H9 (cell line): Measurements from ENCODE around the gene RGS16. TPM values are rescaled to one million over a fixed set of nuclear protein-coding genes. Genes with fewer than 3 reads are reported as not detected.

Source experiments
- DNase-seq: peaks from one replicate; pipeline ENCODE4 v3.0.0-alpha.2; 2017
- H2AFZ ChIP-seq: one replicate; pipeline ENCODE4 v1.6.1; 2013; ENCODE audit warnings: mild to moderate bottlenecking, low read length, control low read depth, moderate library complexity
- H2AK5ac ChIP-seq: 2 replicates; pipeline ENCODE4 v1.6.1; 2013; ENCODE audit warnings: low read length, control low read depth, mixed read lengths; ENCODE audit not compliant: insufficient read length
- H2BK120ac ChIP-seq: one replicate; pipeline ENCODE4 v1.6.1; 2013; ENCODE audit warnings: low read depth, mild to moderate bottlenecking, low read length, control low read depth, inconsistent platforms; ENCODE audit not compliant: poor library complexity, severe bottlenecking
- H2BK12ac ChIP-seq: 2 replicates; pipeline ENCODE4 v1.6.1; 2013; ENCODE audit warnings: low read length, control low read depth, mixed read lengths, low read depth; ENCODE audit not compliant: insufficient read length
- H2BK15ac ChIP-seq: 2 replicates; pipeline ENCODE4 v1.6.1; 2013; ENCODE audit warnings: low read depth, low read length, control low read depth
- H2BK20ac ChIP-seq: one replicate; pipeline ENCODE4 v1.6.1; 2013; ENCODE audit warnings: low read depth, mild to moderate bottlenecking, low read length, control low read depth, inconsistent platforms; ENCODE audit not compliant: poor library complexity, severe bottlenecking
- H2BK5ac ChIP-seq: 2 replicates; pipeline ENCODE4 v1.6.1; 2013; ENCODE audit warnings: low read length, control low read depth, mixed read lengths; ENCODE audit not compliant: insufficient read length
- H3K14ac ChIP-seq: 2 replicates; pipeline ENCODE4 v1.6.1; 2013; ENCODE audit warnings: low read length, control low read depth; ENCODE audit not compliant: insufficient read depth
- H3K18ac ChIP-seq: 2 replicates; pipeline ENCODE4 v1.6.1; 2013; ENCODE audit warnings: low read depth, mild to moderate bottlenecking, mixed read lengths, low read length, control low read depth; ENCODE audit not compliant: insufficient read length
- H3K23ac ChIP-seq: 2 replicates; pipeline ENCODE4 v1.6.1; 2013; ENCODE audit warnings: low read length, control low read depth, mixed read lengths, low read depth; ENCODE audit not compliant: insufficient read length
- H3K23me2 ChIP-seq: 2 replicates; pipeline ENCODE4 v1.6.1; 2013; ENCODE audit warnings: low read depth, mild to moderate bottlenecking, mixed read lengths, low read length, control low read depth; ENCODE audit not compliant: insufficient read length, poor library complexity, severe bottlenecking
- H3K27ac ChIP-seq: 2 replicates; pipeline ENCODE4 v1.5.1; 2013; ENCODE audit warnings: low read length, control low read depth, mixed read lengths, low read depth; ENCODE audit not compliant: insufficient read length
- H3K27me3 ChIP-seq: 2 replicates; pipeline ENCODE4 v1.6.1; 2013; ENCODE audit warnings: low read length, control low read depth, inconsistent platforms; ENCODE audit not compliant: insufficient read depth
- H3K4ac ChIP-seq: 2 replicates; pipeline ENCODE4 v1.6.1; 2013; ENCODE audit warnings: low read depth, mild to moderate bottlenecking, control low read depth, inconsistent platforms, low read length, moderate library complexity
- H3K4me1 ChIP-seq: 2 replicates; pipeline ENCODE4 v1.6.1; 2013; ENCODE audit warnings: low read length, control low read depth, inconsistent platforms; ENCODE audit not compliant: insufficient read depth
- H3K4me2 ChIP-seq: 2 replicates; pipeline ENCODE4 v1.6.1; 2013; ENCODE audit warnings: low read length, control low read depth, mixed read lengths; ENCODE audit not compliant: insufficient read length, insufficient read depth
- H3K56ac ChIP-seq: 2 replicates; pipeline ENCODE4 v1.6.1; 2013; ENCODE audit warnings: low read depth, mild to moderate bottlenecking, mixed read lengths, low read length, control low read depth; ENCODE audit not compliant: insufficient read length
- H3K79me1 ChIP-seq: 2 replicates; pipeline ENCODE4 v1.6.1; 2013; ENCODE audit warnings: low read depth, mild to moderate bottlenecking, moderate library complexity, low read length, control low read depth, inconsistent platforms; ENCODE audit not compliant: insufficient read depth, poor library complexity, severe bottlenecking
- H3K79me2 ChIP-seq: 2 replicates; pipeline ENCODE4 v1.6.1; 2013; ENCODE audit warnings: low read length, control low read depth, inconsistent platforms; ENCODE audit not compliant: insufficient read depth
- H3K9ac ChIP-seq: 2 replicates; pipeline ENCODE4 v1.6.1; 2013; ENCODE audit warnings: low read length, control low read depth, mixed read lengths; ENCODE audit not compliant: insufficient read length; ENCODE audit errors: extremely low read depth
- H3K9me3 ChIP-seq: one replicate; pipeline ENCODE4 v1.6.1; 2013; ENCODE audit warnings: low read depth, low read length, inconsistent platforms; ENCODE audit not compliant: control insufficient read depth
- H3T11ph ChIP-seq: one replicate; pipeline ENCODE4 v1.6.1; 2013; ENCODE audit warnings: mild to moderate bottlenecking, low read length, control low read depth, inconsistent platforms
- H4K20me1 ChIP-seq: one replicate; pipeline ENCODE4 v1.6.1; 2013; ENCODE audit not compliant: control insufficient read depth, insufficient read length, insufficient read depth
- H4K5ac ChIP-seq: 2 replicates; pipeline ENCODE4 v1.6.1; 2013; ENCODE audit warnings: low read depth, mild to moderate bottlenecking, mixed read lengths, low read length, control low read depth; ENCODE audit not compliant: insufficient read length
- H4K8ac ChIP-seq: replicated peaks from 2 replicates; pipeline ENCODE4 v1.6.1; 2013; ENCODE audit warnings: low read length, control low read depth, mixed read lengths, low read depth; ENCODE audit not compliant: insufficient read length
- H4K91ac ChIP-seq: 2 replicates; pipeline ENCODE4 v1.6.1; 2013; ENCODE audit warnings: low read depth, mild to moderate bottlenecking, moderate library complexity, mixed read lengths, low read length, control low read depth; ENCODE audit not compliant: insufficient read length
- H3K27ac Mint-ChIP-seq, 3 experiments: 2 replicates in 2 of 3; 3 replicates in 1 of 3; pipeline ENCODE4 v1.8.0; 2020 to 2021; ENCODE audit warnings: mixed read lengths in 3 of 3, mild to moderate bottlenecking in 1 of 3, moderate library complexity in 1 of 3
- H3K27me3 Mint-ChIP-seq: 2 replicates; pipeline ENCODE4 v1.8.0; 2021; ENCODE audit warnings: low read depth, mild to moderate bottlenecking, moderate library complexity, mixed read lengths
- H3K36me3 Mint-ChIP-seq, 3 experiments: 2 replicates in 2 of 3; 3 replicates in 1 of 3; pipeline ENCODE4 v1.8.0; 2020 to 2021; ENCODE audit warnings: low read depth in 3 of 3, mixed read lengths in 3 of 3; ENCODE audit not compliant: insufficient read depth in 1 of 3
- H3K4me1 Mint-ChIP-seq, 2 experiments: 2 replicates each; pipeline ENCODE4 v1.8.0; 2020; ENCODE audit warnings: mixed read lengths in 2 of 2
- H3K4me3 Mint-ChIP-seq, 2 experiments: 2 replicates in 1 of 2; 3 replicates in 1 of 2; pipeline ENCODE4 v1.8.0; 2020 to 2021; ENCODE audit warnings: mild to moderate bottlenecking in 2 of 2, mixed read lengths in 2 of 2, moderate library complexity in 1 of 2
- H3K9me3 Mint-ChIP-seq, 2 experiments: 2 replicates in 1 of 2; 3 replicates in 1 of 2; pipeline ENCODE4 v1.8.0; 2020; ENCODE audit warnings: mild to moderate bottlenecking in 2 of 2, mixed read lengths in 2 of 2, moderate library complexity in 1 of 2
- WGBS: extraction: QIAGEN DNeasy Blood & Tissue Kit; methylation state at CpG from one replicate; pipeline ENCODE4 v1.1.7; 2013; ENCODE audit warnings: missing lambda C conversion rate, low lambda C conversion rate, mixed read lengths; ENCODE audit not compliant: insufficient read length; ENCODE audit errors: extremely low coverage; 5-methylcytosine and 5-hydroxymethylcytosine counted together
- total RNA-seq: library from RNA; stranded (reverse); gene quantifications from 2 replicates; pipeline ENCODE4 v1.2.1, GENCODE V29; 2021
- TF ChIP-seq, protein P1 (sequence below): fragments of 200-600 bp; sonication (generic); conservative IDR thresholded peaks from 3 replicates; pipeline ENCODE4 v1.8.0; 2021; ENCODE audit warnings: antibody characterized with exemption, mild to moderate bottlenecking

RGS16 gene
- total RNA-seq, 1 experiment from 2014 or later, result 6.9 TPM

GRCh38 chr1:182568647-182569284 is 35.4 kb downstream of the RGS16 start:
- H3K9ac ChIP-seq, result no peak overlapping the region
- H3K23ac ChIP-seq, result no peak overlapping the region
- H4K5ac ChIP-seq, result no peak overlapping the region
- no peak overlapping the region for H3K4me3 Mint-ChIP-seq
- no peaks in the 10 kb centered on the region for H3K4me1 ChIP-seq
- H3K4me2 ChIP-seq, result no peak overlapping the region
- WGBS, result 0% methylated on average over 1 of the region's 3 CpGs
- H2AK5ac ChIP-seq, result no peak overlapping the region
- no peak overlapping the region for H3K14ac ChIP-seq
- H3K9me3 ChIP-seq, result no peaks in the 10 kb centered on the region
- no peak overlapping the region for H3K18ac ChIP-seq
- H2BK12ac ChIP-seq, result no peak overlapping the region
- no peak overlapping the region for H3K27ac Mint-ChIP-seq
- no peaks in the 10 kb centered on the region for H3K79me1 ChIP-seq
- H3K36me3 Mint-ChIP-seq, result no peaks in the 10 kb centered on the region; a peak in 1 of 7 replicates
- H2BK5ac ChIP-seq, result no peak overlapping the region
- H2BK20ac ChIP-seq, result no peak overlapping the region
- H3K27ac ChIP-seq, result no peak overlapping the region
- H3K79me2 ChIP-seq, result no peaks in the 10 kb centered on the region
- DNase-seq, result no peak
- no peaks in the 10 kb centered on the region for H3K23me2 ChIP-seq
- H3K9me3 Mint-ChIP-seq, result peaks cover 0 to 2% of the 10 kb centered on the region in 2 experiments; a peak in 2 of 5 replicates
- no peaks in the 10 kb centered on the region for H3K27me3 Mint-ChIP-seq
- no peaks in the 10 kb centered on the region for H4K20me1 ChIP-seq
- H2BK120ac ChIP-seq, result no peak overlapping the region
- TF ChIP-seq, protein P1, sequence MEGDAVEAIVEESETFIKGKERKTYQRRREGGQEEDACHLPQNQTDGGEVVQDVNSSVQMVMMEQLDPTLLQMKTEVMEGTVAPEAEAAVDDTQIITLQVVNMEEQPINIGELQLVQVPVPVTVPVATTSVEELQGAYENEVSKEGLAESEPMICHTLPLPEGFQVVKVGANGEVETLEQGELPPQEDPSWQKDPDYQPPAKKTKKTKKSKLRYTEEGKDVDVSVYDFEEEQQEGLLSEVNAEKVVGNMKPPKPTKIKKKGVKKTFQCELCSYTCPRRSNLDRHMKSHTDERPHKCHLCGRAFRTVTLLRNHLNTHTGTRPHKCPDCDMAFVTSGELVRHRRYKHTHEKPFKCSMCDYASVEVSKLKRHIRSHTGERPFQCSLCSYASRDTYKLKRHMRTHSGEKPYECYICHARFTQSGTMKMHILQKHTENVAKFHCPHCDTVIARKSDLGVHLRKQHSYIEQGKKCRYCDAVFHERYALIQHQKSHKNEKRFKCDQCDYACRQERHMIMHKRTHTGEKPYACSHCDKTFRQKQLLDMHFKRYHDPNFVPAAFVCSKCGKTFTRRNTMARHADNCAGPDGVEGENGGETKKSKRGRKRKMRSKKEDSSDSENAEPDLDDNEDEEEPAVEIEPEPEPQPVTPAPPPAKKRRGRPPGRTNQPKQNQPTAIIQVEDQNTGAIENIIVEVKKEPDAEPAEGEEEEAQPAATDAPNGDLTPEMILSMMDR, result no peak
- H3K27me3 ChIP-seq, result no peaks in the 10 kb centered on the region
- no peak overlapping the region for H3T11ph ChIP-seq
- no peak overlapping the region for H2BK15ac ChIP-seq
- no peak overlapping the region for H3K56ac ChIP-seq
- no peak overlapping the region for H4K91ac ChIP-seq
- H2AFZ ChIP-seq, result no peak overlapping the region
- H4K8ac ChIP-seq, result no peak overlapping the region
- H3K4ac ChIP-seq, result no peak overlapping the region
- peaks cover 0 to 4% of the 10 kb centered on the region in 2 experiments; a peak in 2 of 4 replicates for H3K4me1 Mint-ChIP-seq
